ENCODE data around the gene PDSS2. TPM values are rescaled to one million over a fixed set of nuclear protein-coding genes. Genes with fewer than 3 reads are reported as not detected.

The PDSS2 gene
- total RNA-seq, 1 donor from 2014 or later, result 10.7 TPM

GRCh38 chr6:107246972-107247615 is 212.3 kb downstream of the PDSS2 start:
- peaks cover 15% of the 10 kb centered on the region for H3K4me1 Mint-ChIP-seq
- no peaks in the 10 kb centered on the region for H3K9me3 Mint-ChIP-seq
- H3K4me3 Mint-ChIP-seq, result no peak overlapping the region
- H3K27ac Mint-ChIP-seq, result peak overlapping the region; percentile 35
- TF ChIP-seq, protein P1, sequence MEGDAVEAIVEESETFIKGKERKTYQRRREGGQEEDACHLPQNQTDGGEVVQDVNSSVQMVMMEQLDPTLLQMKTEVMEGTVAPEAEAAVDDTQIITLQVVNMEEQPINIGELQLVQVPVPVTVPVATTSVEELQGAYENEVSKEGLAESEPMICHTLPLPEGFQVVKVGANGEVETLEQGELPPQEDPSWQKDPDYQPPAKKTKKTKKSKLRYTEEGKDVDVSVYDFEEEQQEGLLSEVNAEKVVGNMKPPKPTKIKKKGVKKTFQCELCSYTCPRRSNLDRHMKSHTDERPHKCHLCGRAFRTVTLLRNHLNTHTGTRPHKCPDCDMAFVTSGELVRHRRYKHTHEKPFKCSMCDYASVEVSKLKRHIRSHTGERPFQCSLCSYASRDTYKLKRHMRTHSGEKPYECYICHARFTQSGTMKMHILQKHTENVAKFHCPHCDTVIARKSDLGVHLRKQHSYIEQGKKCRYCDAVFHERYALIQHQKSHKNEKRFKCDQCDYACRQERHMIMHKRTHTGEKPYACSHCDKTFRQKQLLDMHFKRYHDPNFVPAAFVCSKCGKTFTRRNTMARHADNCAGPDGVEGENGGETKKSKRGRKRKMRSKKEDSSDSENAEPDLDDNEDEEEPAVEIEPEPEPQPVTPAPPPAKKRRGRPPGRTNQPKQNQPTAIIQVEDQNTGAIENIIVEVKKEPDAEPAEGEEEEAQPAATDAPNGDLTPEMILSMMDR (IDR thresholded peaks at IDR 0.05; ENCODE audit: unreplicated experiment), result no peak
- no peaks in the 10 kb centered on the region for H3K27me3 Mint-ChIP-seq (ENCODE audit: low read depth)
- no peaks in the 10 kb centered on the region for H3K36me3 Mint-ChIP-seq
- DNase-seq (ENCODE audit: low spot score in 2 of 2, unreplicated experiment in 2 of 2), result no peak

GRCh38 chr6:107246249-107246971 is 213.0 kb downstream of the PDSS2 start:
- Mint-ChIP-seq H3K36me3 (peaks cover 3% of the 10 kb centered on the region), H3K9me3 (no peaks in the 10 kb centered on the region), H3K27ac (peak overlapping the region; percentile 17), H3K4me3 (no peak overlapping the region), H3K4me1 (peaks cover 20% of the 10 kb centered on the region), H3K27me3 (ENCODE audit: low read depth) (no peaks in the 10 kb centered on the region)
- TF ChIP-seq, protein P1 (IDR thresholded peaks at IDR 0.05; ENCODE audit: unreplicated experiment), result no peak
- DNase-seq (ENCODE audit: low spot score in 2 of 2, unreplicated experiment in 2 of 2), result no peak

- H3K4me3 Mint-ChIP-seq, result no peak overlapping the region
- H3K27ac Mint-ChIP-seq, result no peak overlapping the region
- peaks cover 20% of the 10 kb centered on the region for H3K4me1 Mint-ChIP-seq
- H3K9me3 Mint-ChIP-seq, result no peaks in the 10 kb centered on the region
- H3K36me3 Mint-ChIP-seq, result peaks cover 3% of the 10 kb centered on the region
- H3K27me3 Mint-ChIP-seq (ENCODE audit: low read depth), result no peaks in the 10 kb centered on the region
- TF ChIP-seq, protein P1 (IDR thresholded peaks at IDR 0.05; ENCODE audit: unreplicated experiment), result no peak
- no peak for DNase-seq (ENCODE audit: low spot score in 2 of 2, unreplicated experiment in 2 of 2)
Observed at GRCh38 chr6:107244742-107245480, 214.5 kb downstream of the PDSS2 start.

GRCh38 chr6:107244082-107244741 is 215.2 kb downstream of the PDSS2 start:
- no peak overlapping the region for H3K27ac Mint-ChIP-seq
- peaks cover 20% of the 10 kb centered on the region for H3K4me1 Mint-ChIP-seq
- DNase-seq (ENCODE audit: low spot score in 2 of 2, unreplicated experiment in 2 of 2), result no peak

GRCh38 chr6:107243471-107243870 is 215.9 kb downstream of the PDSS2 start:
- Mint-ChIP-seq H3K9me3 (no peaks in the 10 kb centered on the region), H3K36me3 (peaks cover 3% of the 10 kb centered on the region), H3K27ac (no peak overlapping the region), H3K4me1 (peaks cover 20% of the 10 kb centered on the region), H3K4me3 (no peak overlapping the region), H3K27me3 (ENCODE audit: low read depth) (no peaks in the 10 kb centered on the region)
- TF ChIP-seq, protein P1 (IDR thresholded peaks at IDR 0.05; ENCODE audit: unreplicated experiment), result no peak
- DNase-seq (ENCODE audit: low spot score in 2 of 2, unreplicated experiment in 2 of 2), result no peak

More at GRCh38 chr6:107244082-107244741, 215.2 kb downstream of the PDSS2 start:
- TF ChIP-seq, protein P1 (IDR thresholded peaks at IDR 0.05; ENCODE audit: unreplicated experiment), result no peak
- Mint-ChIP-seq H3K9me3 (no peaks in the 10 kb centered on the region), H3K36me3 (peaks cover 3% of the 10 kb centered on the region), H3K27me3 (ENCODE audit: low read depth) (no peaks in the 10 kb centered on the region), H3K4me3 (no peak overlapping the region)
